GM18907 (cell line): ENCODE measurements around the gene ASPG.

Source experiments
- ATAC-seq: cut with Tn5 transposase; IDR thresholded peaks from one replicate; pipeline ENCODE4 v1.9.1; 2021; ENCODE audit warnings: mild to moderate bottlenecking, moderate library complexity; ENCODE audit not compliant: unreplicated experiment

Gene ASPG

GRCh38 chr14:104075530-104076151 lies 9.9 kb upstream of the ASPG start:
- ATAC-seq: no peak

DNA sequence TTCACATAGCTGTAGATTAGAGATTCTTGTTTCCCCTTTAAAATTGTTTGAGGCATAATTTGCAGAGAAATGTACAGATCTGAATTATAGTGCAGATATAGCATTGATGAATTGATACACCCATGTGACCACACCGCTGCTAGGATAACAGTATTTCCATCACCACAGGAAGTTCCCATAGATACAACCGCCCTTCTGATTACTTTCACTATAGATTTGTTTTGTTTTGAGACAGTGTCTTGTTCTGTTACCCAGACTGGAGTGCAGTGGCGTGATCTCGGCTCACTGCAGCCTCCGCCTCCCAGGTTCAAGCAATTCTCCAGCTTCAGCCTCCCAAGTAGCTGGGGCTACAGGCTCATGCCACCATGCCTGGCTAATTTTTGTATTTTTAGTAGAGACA lies 8.8 kb upstream of the ASPG start:
- no peak for ATAC-seq

DNA sequence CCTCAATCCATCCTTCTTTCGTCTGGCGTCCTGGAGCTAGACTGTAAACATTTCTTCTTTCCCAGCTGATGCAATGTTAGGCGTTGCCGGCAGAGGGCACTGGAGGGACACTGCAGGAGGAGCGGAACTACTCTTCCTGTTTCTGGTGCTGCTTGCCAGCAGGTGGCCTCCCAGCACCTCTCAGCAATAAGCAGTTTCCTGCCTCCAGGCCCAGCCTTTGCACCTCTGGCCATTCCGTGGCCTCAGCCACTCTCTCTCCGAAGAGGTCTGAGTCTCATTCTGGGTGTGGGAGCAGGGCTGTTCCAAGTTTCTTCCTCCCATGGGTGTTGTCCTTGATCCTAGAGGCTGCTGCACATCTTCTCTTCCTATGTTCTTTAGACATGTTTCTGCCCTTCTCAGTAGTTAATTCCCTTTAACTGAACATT lies 7.5 kb upstream of the ASPG start:
- ATAC-seq: peak; percentile 88

- ATAC-seq: no peak
Measured at GRCh38 chr14:104080376-104081260, 4.9 kb upstream of the ASPG start.

DNA sequence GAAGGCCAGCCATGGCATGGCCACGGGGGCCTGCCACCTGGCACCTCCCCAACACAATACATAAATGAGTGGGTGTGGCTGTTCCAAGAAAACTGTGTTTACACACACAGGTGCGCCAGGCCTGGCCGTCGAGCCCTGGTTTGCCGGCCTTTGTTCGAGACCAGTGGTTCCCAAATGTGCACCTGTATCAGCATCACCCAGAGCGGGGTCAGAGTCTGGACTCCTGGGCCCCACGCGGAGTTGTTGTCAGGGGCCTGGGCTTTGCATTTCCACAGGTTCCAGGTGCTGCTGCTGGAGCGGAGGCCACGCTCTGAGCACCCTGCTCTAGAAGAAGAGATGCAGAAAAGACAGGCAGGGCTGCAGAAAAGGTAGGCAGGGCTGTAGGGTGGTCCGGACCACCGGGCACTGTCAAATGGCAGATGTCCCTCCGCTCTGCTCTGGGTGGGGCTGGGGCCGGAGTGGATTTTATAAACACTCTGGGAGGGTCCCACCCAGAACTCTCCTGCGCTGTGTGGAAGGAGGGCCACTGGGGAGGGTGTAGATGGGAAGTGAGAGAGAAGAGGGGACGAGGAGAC lies 4.2 kb upstream of the ASPG start:
- ATAC-seq: no peak

- ATAC-seq: no peak
Measured at GRCh38 chr14:104081951-104082464, 3.5 kb upstream of the ASPG start.

DNA sequence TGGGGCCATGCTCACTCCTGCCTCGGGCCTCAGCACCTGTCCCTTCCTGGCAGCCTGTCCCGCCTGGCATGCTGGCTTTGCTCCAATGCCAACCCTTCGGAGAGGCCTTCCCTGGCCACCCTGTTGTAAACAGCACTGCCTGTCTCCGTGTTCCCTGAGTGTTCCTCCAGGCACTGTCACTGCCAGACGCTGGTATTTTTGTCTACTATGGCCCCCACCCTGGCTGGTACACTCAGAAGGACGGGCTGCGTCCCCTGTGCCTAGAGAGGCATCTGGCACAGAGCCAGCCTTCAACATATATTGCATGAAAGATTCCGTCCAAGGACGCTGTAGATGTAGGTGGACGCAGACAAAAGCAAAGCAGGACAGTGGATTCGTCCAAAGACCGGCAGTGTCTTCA lies 2.7 kb upstream of the ASPG start:
- no peak for ATAC-seq

DNA sequence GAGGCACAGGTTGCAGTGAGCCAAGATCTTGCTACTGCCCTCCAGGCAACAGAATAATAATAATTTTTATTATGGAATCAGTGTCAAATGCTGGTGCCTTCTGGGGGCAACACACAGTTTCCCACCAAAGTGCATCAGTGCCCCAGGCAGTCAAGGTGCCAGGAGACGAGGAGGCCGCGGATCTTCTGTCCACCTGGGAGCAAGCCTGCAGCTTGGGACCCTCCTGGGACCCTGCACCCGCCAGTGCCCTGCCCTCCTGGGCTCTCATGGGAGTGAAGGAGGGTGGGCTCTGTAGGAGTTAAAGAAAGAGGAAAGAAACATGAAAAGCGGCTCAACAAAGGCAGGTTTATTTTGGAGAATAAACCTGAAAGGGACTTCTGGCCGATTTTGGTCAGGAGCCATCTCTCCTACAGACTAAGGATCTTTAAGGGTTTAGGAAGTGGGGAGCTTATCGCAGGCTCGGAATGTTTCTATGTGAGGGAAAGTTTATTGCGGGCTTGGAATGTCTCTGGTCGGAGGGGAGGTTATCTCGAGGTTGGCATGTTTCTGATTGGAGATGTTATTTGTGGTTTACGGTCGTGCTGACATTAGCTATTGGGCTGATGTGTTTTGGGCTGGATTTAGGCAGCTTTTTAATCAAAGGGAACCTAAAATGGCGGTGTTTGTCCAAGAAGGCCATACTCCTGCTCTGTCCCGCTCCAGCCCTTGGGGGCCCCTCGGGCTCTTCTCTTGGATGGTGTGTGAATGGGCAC lies 1.1 kb upstream of the ASPG start:
- ATAC-seq: no peak

GRCh38 chr14:104085889-104086201 lies 345 bp downstream of the ASPG start:
- no peak for ATAC-seq

- ATAC-seq: no peak
Measured at GRCh38 chr14:104086210-104086660, 735 bp downstream of the ASPG start.

DNA sequence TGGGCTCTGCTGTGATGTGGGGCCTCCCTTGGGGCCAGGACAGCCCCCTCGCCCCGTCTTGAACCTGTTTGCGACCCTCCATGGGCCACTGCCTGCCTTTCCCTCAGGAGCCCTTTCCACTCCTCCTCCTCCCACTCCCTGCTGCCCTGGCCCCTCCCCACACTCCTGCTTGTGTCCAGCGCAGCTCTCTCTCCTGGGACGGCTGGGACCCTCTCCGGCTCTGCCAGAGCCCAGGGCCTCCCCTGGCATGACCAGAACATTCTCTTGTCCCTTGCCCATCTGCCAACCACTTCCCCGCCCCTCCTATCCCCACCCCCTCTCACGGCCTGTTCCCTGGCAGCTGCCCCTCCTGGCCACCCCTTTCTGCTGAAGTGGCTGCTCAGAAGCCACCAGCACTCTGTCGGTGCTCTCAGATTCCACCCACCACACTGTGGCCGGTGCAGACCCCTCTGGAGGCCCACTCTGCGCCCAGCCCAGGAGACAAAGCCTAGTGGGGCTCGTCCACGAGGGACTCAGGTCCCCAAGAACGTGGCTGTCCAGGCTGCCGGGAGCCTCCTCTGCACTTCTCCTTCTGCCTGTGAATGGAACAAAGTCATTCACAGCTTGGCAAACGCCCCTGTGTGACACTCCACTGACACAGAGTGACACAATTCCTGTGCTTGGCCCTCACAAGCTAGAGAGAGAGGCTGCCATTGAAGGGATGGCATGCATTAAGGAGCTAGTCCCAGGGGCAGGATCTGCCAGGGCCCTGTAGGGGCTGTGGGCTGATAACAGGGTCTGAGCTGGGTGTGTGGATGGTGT lies 1.4 kb downstream of the ASPG start:
- no peak for ATAC-seq

- ATAC-seq: no peak
Measured at GRCh38 chr14:104087505-104087904, 2.0 kb downstream of the ASPG start.

- no peak for ATAC-seq
Measured at GRCh38 chr14:104087981-104088850, 2.7 kb downstream of the ASPG start.

GRCh38 chr14:104090071-104090748 lies 4.7 kb downstream of the ASPG start:
- ATAC-seq: no peak

DNA sequence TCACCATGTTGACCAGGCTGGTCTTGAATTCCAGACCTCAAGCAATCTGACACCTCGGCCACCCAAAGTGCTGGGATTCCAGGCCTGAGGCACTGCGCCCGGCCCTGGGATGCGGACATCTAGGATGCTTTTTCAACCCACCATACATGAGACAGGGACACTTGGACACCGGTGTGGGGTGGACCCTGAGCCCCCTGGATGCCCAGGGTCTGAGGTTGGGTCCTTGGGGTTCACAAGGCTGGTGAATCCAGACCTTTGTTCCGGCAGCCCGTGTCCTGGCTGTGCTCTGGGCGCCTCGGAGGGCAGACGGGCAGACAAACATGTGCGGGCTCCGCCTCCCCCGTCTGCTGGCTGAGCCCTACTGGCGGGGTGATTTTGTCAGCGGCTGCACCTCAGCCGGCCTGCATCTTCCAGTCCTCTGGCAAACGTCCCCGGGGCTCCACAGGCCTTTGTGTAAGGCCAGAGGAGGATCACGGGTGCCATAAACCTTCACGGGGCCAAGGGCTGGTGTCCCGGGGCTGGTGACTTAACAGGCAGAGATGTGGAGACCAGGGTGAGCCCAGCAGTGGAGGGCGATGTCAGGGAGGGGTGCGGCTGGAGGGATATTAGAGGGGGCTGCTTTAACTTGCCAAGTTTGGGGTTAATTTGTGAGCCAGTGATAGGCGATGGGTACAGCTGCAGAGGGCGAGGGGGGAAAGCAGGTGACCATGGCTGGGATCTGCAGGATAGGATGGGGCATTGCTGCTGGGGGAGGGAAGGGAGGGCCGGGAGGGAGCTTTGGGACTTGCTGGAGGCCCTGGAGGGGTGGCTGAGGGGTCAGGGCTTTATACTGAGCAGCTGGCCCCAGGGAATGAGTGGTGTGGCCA lies 5.8 kb downstream of the ASPG start:
- ATAC-seq: no peak

GRCh38 chr14:104091927-104092771 lies 6.6 kb downstream of the ASPG start:
- ATAC-seq: no peak

DNA sequence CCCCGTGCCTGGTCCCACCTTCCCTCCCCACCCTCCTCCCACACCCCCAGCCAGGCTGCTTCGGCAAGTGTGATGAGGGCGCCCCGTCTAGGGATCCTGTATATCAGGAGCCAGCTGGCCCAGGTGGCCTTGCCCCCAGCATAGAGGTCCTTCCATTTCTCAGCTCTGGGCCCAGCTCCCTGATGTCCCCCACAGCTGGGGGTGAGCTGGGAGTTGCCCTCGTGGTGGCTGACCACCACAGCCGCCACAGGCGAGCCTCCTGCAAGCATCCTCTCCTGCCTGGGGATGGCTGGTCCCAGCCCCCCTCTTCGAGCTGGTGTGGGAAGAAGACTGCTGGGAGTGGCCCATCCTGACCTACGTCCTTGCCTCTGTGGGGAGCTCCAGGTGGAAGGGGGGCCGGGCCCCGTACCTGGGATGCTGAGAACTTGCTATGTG lies 7.4 kb downstream of the ASPG start:
- no peak for ATAC-seq
